ENCODE data around the gene TMEM258.

DNA sequence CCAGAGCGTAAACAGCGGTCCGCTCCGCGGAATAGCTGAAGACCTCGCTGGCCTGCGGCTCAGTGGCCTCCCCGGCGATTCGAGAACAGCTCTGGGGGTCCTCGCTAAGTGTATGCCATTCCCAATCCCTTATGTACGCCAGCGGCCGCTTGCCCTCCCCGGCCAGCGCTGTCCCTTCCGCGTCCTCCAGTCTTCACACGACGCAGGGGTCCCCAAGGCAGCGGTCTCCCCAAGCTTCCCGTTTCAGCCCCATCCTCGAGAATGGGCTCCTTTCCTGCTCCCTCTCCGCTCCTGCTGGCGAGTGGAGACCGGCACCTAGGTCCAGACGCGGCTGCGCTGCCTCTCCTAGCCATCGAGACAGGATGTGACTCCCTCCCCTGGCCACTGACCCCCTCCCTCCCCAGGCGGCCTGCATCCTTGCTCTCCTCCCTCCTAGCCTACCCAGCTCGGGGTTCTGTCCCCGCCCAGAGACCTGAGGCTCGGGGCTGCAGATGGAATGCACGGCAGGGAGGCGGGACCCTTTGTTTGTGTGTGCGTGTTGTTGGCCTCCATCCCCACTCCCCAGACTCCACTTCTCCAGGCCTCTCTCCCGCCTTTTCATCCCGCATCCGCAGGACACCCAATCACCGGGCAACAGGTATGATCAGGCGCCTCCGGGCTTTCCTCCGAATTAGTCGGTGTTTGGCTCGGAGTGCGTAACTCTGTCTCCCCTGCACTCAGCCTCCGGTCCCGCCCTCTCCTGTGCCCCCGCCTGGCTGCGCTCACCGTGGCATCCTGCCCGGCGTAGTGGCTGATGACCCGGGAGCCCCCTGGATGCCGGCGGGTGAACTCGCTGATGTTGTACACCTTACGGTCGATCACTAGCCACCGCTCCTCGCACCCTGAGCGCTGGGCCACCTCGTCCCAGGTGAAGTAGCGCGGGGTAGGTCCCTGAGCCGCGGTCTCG, 23.7 kb upstream of the TMEM258 start:
- TF ChIP-seq GATA3 (IDR thresholded peaks at IDR 0.05; ENCODE audit: low read depth, low read length) (no peak), GATA2 (IDR thresholded peaks at IDR 0.05; ENCODE audit: low read depth, low read length) (no peak)
